ENCODE data around the gene SUMF2.

DNA sequence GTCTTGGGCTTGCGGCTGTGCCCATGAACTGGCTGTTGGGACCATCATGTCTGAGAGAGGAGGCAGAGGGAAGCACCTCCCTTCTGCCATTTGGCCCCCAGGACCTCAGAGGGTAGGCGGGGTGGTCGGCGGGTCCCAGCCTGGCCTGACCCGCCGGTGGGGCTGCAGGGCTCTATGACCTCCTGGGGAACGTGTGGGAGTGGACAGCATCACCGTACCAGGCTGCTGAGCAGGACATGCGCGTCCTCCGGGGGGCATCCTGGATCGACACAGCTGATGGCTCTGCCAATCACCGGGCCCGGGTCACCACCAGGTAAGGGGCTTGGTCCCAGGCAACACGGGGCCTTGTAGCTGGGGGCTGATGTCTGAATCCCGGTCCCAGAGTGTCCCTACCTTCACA is 14.1 kb downstream of the SUMF2 start:
- TF ChIP-seq POLR2A (IDR thresholded peaks at IDR 0.05) (no peak), CTCF (IDR thresholded peaks at IDR 0.05) (no peak), POLR2AphosphoS5 (IDR thresholded peaks at IDR 0.05) (no peak)

Data from transverse colon (tissue), 4 donors.